ENCODE results near the gene TMEM200B. TPM values are rescaled to one million over a fixed set of nuclear protein-coding genes. Genes with fewer than 3 reads are reported as not detected.

The TMEM200B gene
- 1.4 and 2.1 TPM in 2 replicates for total RNA-seq

GRCh38 chr1:29123887-29124365 lies at the start of gene TMEM200B:
TMEM200B (minus strand) TSS chr1:29123903; CDS start chr1:29121828, 2,075 bp downstream.

Other genes with a start within 250 kb of the TMEM200B start
- 29.7 and 54.7 TPM in 2 replicates for gene EPB41, start 209.3 kb downstream of the TMEM200B start, total RNA-seq
- gene SRSF4, start 58.0 kb upstream of the TMEM200B start, total RNA-seq, result 40.3 and 71.3 TPM in 2 replicates
- 28.7 and 37.9 TPM in 2 replicates for gene MECR, start 107.0 kb upstream of the TMEM200B start, total RNA-seq
- gene PTPRU, start 112.6 kb upstream of the TMEM200B start, total RNA-seq, result 55.4 and 129 TPM in 2 replicates

All from nasal cavity respiratory epithelium epithelial cell of viscerocranial mucosa (primary cell).